Mesothelial cell of epicardium (in vitro differentiated cells): Measurements from ENCODE around the gene ISM2. TPM values are rescaled to one million over a fixed set of nuclear protein-coding genes. Genes with fewer than 3 reads are reported as not detected.

Source experiments
- DNase-seq, 2 experiments: peaks; one replicate each; pipeline ENCODE4 v3.0.0; 2021; ENCODE audit warnings: low spot score in 2 of 2; ENCODE audit not compliant: unreplicated experiment in 2 of 2
- H3K27ac Mint-ChIP-seq: 2 replicates; pipeline ENCODE4 v1.8.0; 2021; ENCODE audit warnings: mixed read lengths
- H3K27me3 Mint-ChIP-seq: 2 replicates; pipeline ENCODE4 v1.8.0; 2021; ENCODE audit warnings: low read depth, mixed read lengths
- H3K36me3 Mint-ChIP-seq: 2 replicates; pipeline ENCODE4 v1.8.0; 2021; ENCODE audit warnings: mixed read lengths
- H3K4me1 Mint-ChIP-seq: 2 replicates; pipeline ENCODE4 v1.8.0; 2021; ENCODE audit warnings: mixed read lengths
- H3K4me3 Mint-ChIP-seq: 2 replicates; pipeline ENCODE4 v1.8.0; 2021; ENCODE audit warnings: mild to moderate bottlenecking, moderate library complexity, mixed read lengths
- H3K9me3 Mint-ChIP-seq: 2 replicates; pipeline ENCODE4 v1.8.0; 2021; ENCODE audit warnings: mixed read lengths
- CTCF ChIP-seq: fragments of 200-600 bp; sonication (generic); IDR thresholded peaks from one replicate; pipeline ENCODE4 v1.5.0; 2021; ENCODE audit warnings: antibody characterized with exemption; ENCODE audit not compliant: unreplicated experiment
- total RNA-seq: library from RNA; stranded (reverse); gene quantifications from 3 replicates; pipeline ENCODE4 v1.2.1, GENCODE V29; 2021

The ISM2 gene
- total RNA-seq, 1 donor from 2014 or later = 0.18 TPM

GRCh38 chr14:77511486-77512162 lies 13.0 kb upstream of the ISM2 start:
- Mint-ChIP-seq H3K27ac (no peak overlapping the region), H3K9me3 (no peaks in the 10 kb centered on the region), H3K27me3 (no peaks in the 10 kb centered on the region), H3K4me3 (no peak overlapping the region), H3K4me1 (no peaks in the 10 kb centered on the region), H3K36me3 (peaks cover 30% of the 10 kb centered on the region)
- no peak for DNase-seq
- no peak for TF ChIP-seq CTCF

GRCh38 chr14:77509366-77509765 lies 10.8 kb upstream of the ISM2 start:
- DNase-seq = no peak
- TF ChIP-seq CTCF = no peak
- Mint-ChIP-seq H3K9me3 (no peaks in the 10 kb centered on the region), H3K27ac (no peak overlapping the region), H3K36me3 (peaks cover 25% of the 10 kb centered on the region), H3K4me3 (no peak overlapping the region), H3K4me1 (no peaks in the 10 kb centered on the region), H3K27me3 (no peaks in the 10 kb centered on the region)

GRCh38 chr14:77508876-77509275 lies 10.3 kb upstream of the ISM2 start:
- Mint-ChIP-seq H3K27me3 (no peaks in the 10 kb centered on the region), H3K9me3 (no peaks in the 10 kb centered on the region), H3K27ac (no peak overlapping the region), H3K4me1 (no peaks in the 10 kb centered on the region), H3K36me3 (peaks cover 25% of the 10 kb centered on the region), H3K4me3 (no peak overlapping the region)
- no peak for DNase-seq
- no peak for TF ChIP-seq CTCF

GRCh38 chr14:77508249-77508648 lies 9.6 kb upstream of the ISM2 start:
- Mint-ChIP-seq H3K4me1 (no peaks in the 10 kb centered on the region), H3K9me3 (peaks cover 1% of the 10 kb centered on the region), H3K36me3 (peaks cover 27% of the 10 kb centered on the region), H3K4me3 (no peak overlapping the region), H3K27me3 (no peaks in the 10 kb centered on the region), H3K27ac (no peak overlapping the region)
- TF ChIP-seq CTCF = no peak
- no peak for DNase-seq

GRCh38 chr14:77507762-77508161 lies 9.1 kb upstream of the ISM2 start:
- Mint-ChIP-seq H3K36me3 (peaks cover 31% of the 10 kb centered on the region), H3K9me3 (peaks cover 5% of the 10 kb centered on the region), H3K27me3 (no peaks in the 10 kb centered on the region), H3K4me3 (no peak overlapping the region), H3K27ac (no peak overlapping the region), H3K4me1 (no peaks in the 10 kb centered on the region)
- no peak for TF ChIP-seq CTCF
- DNase-seq = no peak

- Mint-ChIP-seq H3K27ac (no peak overlapping the region), H3K9me3 (peaks cover 5% of the 10 kb centered on the region), H3K4me3 (no peak overlapping the region), H3K4me1 (no peaks in the 10 kb centered on the region), H3K36me3 (peaks cover 13% of the 10 kb centered on the region), H3K27me3 (peaks cover 14% of the 10 kb centered on the region)
- DNase-seq = no peak
- no peak for TF ChIP-seq CTCF
These were observed 6.4 kb upstream of the ISM2 start for GRCh38 chr14:77505031-77505430.
